ENCODE data around the gene CTTNBP2NL. TPM values are rescaled to one million over a fixed set of nuclear protein-coding genes. Genes with fewer than 3 reads are reported as not detected.
A peak's percentile ranks its signal among the peaks of the same experiment; 100 is the strongest.

The CTTNBP2NL gene
- total RNA-seq, 1 donor from 2014 or later, result 44.0 TPM

DNA sequence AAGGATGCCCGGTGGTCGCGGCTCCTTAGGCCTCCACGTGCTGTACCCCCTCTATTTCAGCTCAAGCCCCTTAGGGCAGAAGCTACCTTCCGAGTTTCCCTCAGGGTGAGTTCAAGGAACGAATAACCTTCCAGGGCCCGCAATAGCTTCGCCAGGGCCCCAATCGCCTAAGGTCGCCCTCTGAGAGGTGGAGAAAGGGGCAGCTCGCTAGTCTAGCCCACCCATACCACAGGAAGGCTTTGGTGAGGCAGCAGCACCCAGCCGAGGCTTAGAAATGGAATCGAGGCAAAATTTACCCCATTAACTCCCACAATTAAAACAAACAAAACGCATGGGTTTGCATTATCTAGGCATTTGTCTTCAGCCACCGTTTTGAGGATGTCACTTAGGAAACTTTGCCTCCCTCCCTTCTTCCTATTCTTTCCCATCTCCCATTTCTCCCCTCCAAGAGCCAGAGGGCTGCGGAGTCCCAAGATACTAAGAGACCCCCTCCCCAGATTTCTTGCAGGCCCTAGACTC is 113.7 kb downstream of the CTTNBP2NL start:
- H3K4me3 ChIP-seq (ENCODE audit: low read depth, low read length), result peak overlapping the region; percentile 29
- H3K27me3 ChIP-seq (ENCODE audit: control insufficient read depth, insufficient read depth, low read length), result peaks cover 25% of the 10 kb centered on the region

GRCh38 chr1:112510340-112510739 is 114.3 kb downstream of the CTTNBP2NL start:
- Histone ChIP-seq H3K4me3 (ENCODE audit: low read depth, low read length) (no peak overlapping the region), H3K27me3 (ENCODE audit: control insufficient read depth, insufficient read depth, low read length) (peaks cover 25% of the 10 kb centered on the region), H3K36me3 (ENCODE audit: control insufficient read depth, insufficient read depth, low read length) (no peaks in the 10 kb centered on the region)
- no peak for DNase-seq (ENCODE audit: low read depth)
- TF ChIP-seq, protein P1, sequence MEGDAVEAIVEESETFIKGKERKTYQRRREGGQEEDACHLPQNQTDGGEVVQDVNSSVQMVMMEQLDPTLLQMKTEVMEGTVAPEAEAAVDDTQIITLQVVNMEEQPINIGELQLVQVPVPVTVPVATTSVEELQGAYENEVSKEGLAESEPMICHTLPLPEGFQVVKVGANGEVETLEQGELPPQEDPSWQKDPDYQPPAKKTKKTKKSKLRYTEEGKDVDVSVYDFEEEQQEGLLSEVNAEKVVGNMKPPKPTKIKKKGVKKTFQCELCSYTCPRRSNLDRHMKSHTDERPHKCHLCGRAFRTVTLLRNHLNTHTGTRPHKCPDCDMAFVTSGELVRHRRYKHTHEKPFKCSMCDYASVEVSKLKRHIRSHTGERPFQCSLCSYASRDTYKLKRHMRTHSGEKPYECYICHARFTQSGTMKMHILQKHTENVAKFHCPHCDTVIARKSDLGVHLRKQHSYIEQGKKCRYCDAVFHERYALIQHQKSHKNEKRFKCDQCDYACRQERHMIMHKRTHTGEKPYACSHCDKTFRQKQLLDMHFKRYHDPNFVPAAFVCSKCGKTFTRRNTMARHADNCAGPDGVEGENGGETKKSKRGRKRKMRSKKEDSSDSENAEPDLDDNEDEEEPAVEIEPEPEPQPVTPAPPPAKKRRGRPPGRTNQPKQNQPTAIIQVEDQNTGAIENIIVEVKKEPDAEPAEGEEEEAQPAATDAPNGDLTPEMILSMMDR (IDR thresholded peaks at IDR 0.05; ENCODE audit: insufficient read depth, low read length, poor library complexity, severe bottlenecking), result no peak

More for the DNA sequence above, 113.7 kb downstream of the CTTNBP2NL start:
- TF ChIP-seq, protein P1 (IDR thresholded peaks at IDR 0.05; ENCODE audit: insufficient read depth, low read length, poor library complexity, severe bottlenecking), result no peak
- H3K36me3 ChIP-seq (ENCODE audit: control insufficient read depth, insufficient read depth, low read length), result no peaks in the 10 kb centered on the region
- no peak for DNase-seq (ENCODE audit: low read depth)

Other genes starting within 250 kb of the CTTNBP2NL start
- 1.3 and 1.6 TPM in 2 replicates for gene WNT2B, start 112.8 kb downstream of the CTTNBP2NL start, total RNA-seq
- gene ST7L, start 222.9 kb downstream of the CTTNBP2NL start, total RNA-seq, result 10.8 and 12.9 TPM in 2 replicates
- 181 and 193 TPM in 2 replicates for gene CAPZA1, start 223.6 kb downstream of the CTTNBP2NL start, total RNA-seq